Liver (tissue), 9 donors: ENCODE data around the gene STIM1. TPM values are rescaled to one million over a fixed set of nuclear protein-coding genes. Genes with fewer than 3 reads are reported as not detected.

Experiments used
- DNase-seq: peaks from one replicate; pipeline ENCODE4 v3.0.0-alpha.2; 2017; ENCODE audit warnings: low spot score
- H3K27ac ChIP-seq, 2 donors: one replicate each; pipeline ENCODE4 v1.7.0; 2013; ENCODE audit warnings: inconsistent platforms in 2 of 2, low read length in 2 of 2, control low read depth in 1 of 2, low read depth in 1 of 2, mild to moderate bottlenecking in 1 of 2
- H3K27me3 ChIP-seq, 4 donors: one replicate each; pipeline versions ENCODE4 v1.6.1 to v1.7.0; 2013; ENCODE audit warnings: low read length in 3 of 4, inconsistent platforms in 1 of 4, mild to moderate bottlenecking in 1 of 4, moderate library complexity in 1 of 4; ENCODE audit not compliant: control insufficient read depth in 4 of 4, insufficient read depth in 4 of 4
- H3K36me3 ChIP-seq, 4 donors: one replicate each; pipeline versions ENCODE4 v1.6.1 to v1.7.0; 2013; ENCODE audit warnings: low read length in 3 of 4, mild to moderate bottlenecking in 3 of 4, low read depth in 1 of 4, moderate library complexity in 1 of 4; ENCODE audit not compliant: control insufficient read depth in 4 of 4, insufficient read depth in 3 of 4
- H3K4me1 ChIP-seq, 4 donors: one replicate each; pipeline versions ENCODE4 v1.6.1 to v1.7.0; 2013; ENCODE audit warnings: low read length in 3 of 4, mild to moderate bottlenecking in 3 of 4, moderate library complexity in 1 of 4; ENCODE audit not compliant: control insufficient read depth in 4 of 4, insufficient read depth in 4 of 4
- H3K4me3 ChIP-seq, 3 donors: one replicate each; pipeline versions ENCODE4 v1.6.1 to v1.7.0; 2013; ENCODE audit warnings: low read length in 3 of 3, control low read depth in 1 of 3, low read depth in 1 of 3, mild to moderate bottlenecking in 1 of 3
- H3K9ac ChIP-seq, 2 donors: one replicate each; pipeline ENCODE4 v1.7.0; 2013; ENCODE audit warnings: low read length in 2 of 2, mild to moderate bottlenecking in 2 of 2, moderate library complexity in 2 of 2, control low read depth in 1 of 2, low read depth in 1 of 2
- H3K9me3 ChIP-seq, 4 donors: one replicate each; pipeline versions ENCODE4 v1.6.1 to v1.7.0; 2013; ENCODE audit warnings: low read length in 3 of 4; ENCODE audit not compliant: control insufficient read depth in 4 of 4
- EGR1 ChIP-seq, 2 donors: IDR thresholded peaks; 2 replicates each; pipeline ENCODE4 v1.6.1; 2016 to 2018; ENCODE audit warnings: antibody characterized with exemption in 2 of 2, low read depth in 2 of 2
- FOXA1 ChIP-seq: IDR thresholded peaks from 2 replicates; pipeline ENCODE4 v1.6.1; 2016; ENCODE audit warnings: antibody characterized with exemption
- FOXA2 ChIP-seq: IDR thresholded peaks from 2 replicates; pipeline ENCODE4 v1.6.1; 2016; ENCODE audit warnings: antibody characterized with exemption
- GABPA ChIP-seq, 2 donors: IDR thresholded peaks in 1 of 2; conservative IDR thresholded peaks in 1 of 2; 2 replicates each; pipeline ENCODE4 v1.6.1; 2016; ENCODE audit warnings: antibody characterized with exemption in 2 of 2, mild to moderate bottlenecking in 1 of 2, moderate library complexity in 1 of 2
- HNF4A ChIP-seq, 2 donors: conservative IDR thresholded peaks; 2 replicates each; pipeline ENCODE4 v1.6.1; 2016; ENCODE audit warnings: antibody characterized with exemption in 2 of 2, mild to moderate bottlenecking in 2 of 2
- HNF4G ChIP-seq: IDR thresholded peaks from 2 replicates; pipeline ENCODE4 v1.6.1; 2016; ENCODE audit warnings: antibody characterized with exemption
- JUND ChIP-seq, 2 donors: IDR thresholded peaks; 2 replicates each; pipeline ENCODE4 v1.6.1; 2016; ENCODE audit warnings: antibody characterized with exemption in 2 of 2
- NR2F2 ChIP-seq: IDR thresholded peaks from 2 replicates; pipeline ENCODE4 v1.6.1; 2016; ENCODE audit warnings: antibody characterized with exemption
- RAD21 ChIP-seq, 2 donors: IDR thresholded peaks; 2 replicates each; pipeline ENCODE4 v1.6.1; 2016; ENCODE audit warnings: antibody characterized with exemption in 2 of 2, mild to moderate bottlenecking in 2 of 2
- RXRA ChIP-seq, 2 donors: IDR thresholded peaks; 2 replicates each; pipeline ENCODE4 v1.6.1; 2017 to 2018; ENCODE audit warnings: antibody characterized with exemption in 2 of 2, mild to moderate bottlenecking in 1 of 2
- SP1 ChIP-seq: IDR thresholded peaks from 2 replicates; pipeline ENCODE4 v1.6.1; 2018; ENCODE audit warnings: antibody characterized with exemption, mild to moderate bottlenecking
- TAF1 ChIP-seq: conservative IDR thresholded peaks from 2 replicates; pipeline ENCODE4 v1.6.1; 2016; ENCODE audit warnings: antibody characterized with exemption, mild to moderate bottlenecking
- YY1 ChIP-seq: IDR thresholded peaks from 2 replicates; pipeline ENCODE4 v1.6.1; 2016; ENCODE audit warnings: antibody characterized with exemption, mild to moderate bottlenecking
- WGBS: extraction: QIAGEN DNeasy Blood & Tissue Kit; methylation state at CpG from one replicate; pipeline ENCODE4 v1.1.7; 2013; 5-methylcytosine and 5-hydroxymethylcytosine counted together
- polyA plus RNA-seq, 2 donors: library from polyadenylated mRNA; stranded (reverse) in 1 of 2; unstranded in 1 of 2; fragments of 200-250 nt in 1 of 2; fragments of >200 nt in 1 of 2; fragmentation: Nextera tagmentation in 1 of 2; extraction: Ambion mirVana in 1 of 2; gene quantifications; one replicate each; pipeline versions ENCODE4 v1.2.1 to v1.2.3, GENCODE V29; 2013 to 2015
- total RNA-seq, 2 donors: library from RNA; depleted of rRNA; stranded (reverse); fragments of >200 nt; gene quantifications; one replicate each; pipeline ENCODE4 v1.2.3, GENCODE V29; 2014
- TF ChIP-seq, protein P1 (sequence below): IDR thresholded peaks from 2 replicates; pipeline ENCODE4 v1.6.1; 2016; ENCODE audit warnings: antibody characterized with exemption
- TF ChIP-seq, protein P2 (sequence below): fragments of 150-350 bp; IDR thresholded peaks from 2 replicates; pipeline ENCODE4 v1.5.1; 2017; ENCODE audit warnings: improper control_type of control experiment, low read depth, low read length; ENCODE audit not compliant: missing input control
- TF ChIP-seq, protein P3 (sequence below): IDR thresholded peaks from 2 replicates; pipeline ENCODE4 v1.6.1; 2016; ENCODE audit warnings: antibody characterized with exemption
- TF ChIP-seq, protein P4 (sequence below): IDR thresholded peaks from 2 replicates; pipeline ENCODE4 v1.6.1; 2016; ENCODE audit warnings: antibody characterized with exemption, mild to moderate bottlenecking
- TF ChIP-seq, protein P5 (sequence below): IDR thresholded peaks from 2 replicates; pipeline ENCODE4 v1.6.1; 2016; ENCODE audit warnings: antibody characterized with exemption
- donor health status: healthy.
- donor health status: healthy.
- donor health status: healthy.
- donor health status: healthy.
- donor health status: healthy.

The STIM1 gene
- total and polyA plus RNA-seq, 4 donors = 19.7 to 42.9 (median 25.1) TPM

DNA sequence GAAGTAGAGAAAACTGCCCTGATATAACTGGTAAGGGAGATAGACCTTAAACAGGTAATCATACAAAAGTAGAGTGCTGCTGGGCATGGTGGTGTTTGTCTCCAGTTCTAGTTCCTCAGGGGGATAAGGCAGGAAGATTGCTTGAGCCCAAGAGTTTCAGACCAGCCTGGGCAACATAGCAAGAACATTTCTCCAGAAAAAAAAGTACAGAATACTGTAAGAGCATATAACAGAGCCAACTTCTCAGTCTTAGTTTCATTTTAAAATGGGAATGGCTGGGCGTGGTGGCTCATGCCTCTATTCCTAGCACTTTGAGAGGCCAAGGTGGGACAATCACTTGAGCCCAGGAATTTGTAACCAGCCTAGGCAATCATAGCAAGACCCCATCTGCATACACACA, 10.2 kb upstream of the STIM1 start:
- Histone ChIP-seq H3K9ac (no peak overlapping the region), H3K9me3 (no peaks in the 10 kb centered on the region), H3K27me3 (no peaks in the 10 kb centered on the region), H3K4me1 (peaks cover 0 to 16% (median 6%) of the 10 kb centered on the region in 4 donors), H3K27ac (no peak overlapping the region), H3K4me3 (no peak overlapping the region), H3K36me3 (no peaks in the 10 kb centered on the region)
- 92% methylated on average over 1 of the region's 1 CpG for WGBS
- DNase-seq = no peak
- no peak for TF ChIP-seq RXRA (IDR thresholded peaks at IDR 0.05)
- TF ChIP-seq FOXA2 = no peak
- TF ChIP-seq FOXA1 = no peak
- no peak for TF ChIP-seq YY1

DNA sequence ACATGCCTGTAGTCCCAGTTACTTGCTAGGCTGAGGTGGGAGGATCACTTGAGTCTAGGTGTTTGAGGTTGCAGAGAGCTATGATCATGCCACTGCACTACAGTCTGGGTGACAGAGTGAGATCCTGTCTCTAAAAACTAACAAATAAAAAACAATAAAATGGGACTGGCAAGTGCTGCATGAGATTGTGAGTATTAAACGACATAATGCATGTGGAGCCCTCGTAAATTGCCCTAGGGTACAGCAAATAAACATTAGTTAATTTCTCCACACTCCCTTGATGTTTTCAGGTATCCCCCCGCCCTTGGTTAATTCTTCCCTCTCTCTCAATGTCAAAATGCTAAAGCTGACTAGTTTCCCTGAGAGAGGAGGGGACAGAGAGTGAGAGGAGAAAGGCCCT, 9.8 kb upstream of the STIM1 start:
- Histone ChIP-seq H3K27me3 (no peaks in the 10 kb centered on the region), H3K36me3 (no peaks in the 10 kb centered on the region), H3K4me3 (no peak overlapping the region), H3K27ac (no peak overlapping the region), H3K4me1 (peaks cover 0 to 15% (median 6%) of the 10 kb centered on the region in 4 donors), H3K9me3 (no peaks in the 10 kb centered on the region), H3K9ac (no peak overlapping the region)
- TF ChIP-seq YY1 (no peak), EGR1 (IDR thresholded peaks at IDR 0.05; ENCODE audit: low read depth in 2 of 2) (no peak), GABPA (IDR thresholded peaks at IDR 0.05 in 1 of 2, conservative IDR thresholded peaks at IDR 0.05 in 1 of 2) (no peak), RXRA (IDR thresholded peaks at IDR 0.05) (no peak), HNF4G (no peak), NR2F2 (no peak), JUND (IDR thresholded peaks at IDR 0.05) (no peak), FOXA2 (no peak), TAF1 (no peak), FOXA1 (no peak), RAD21 (IDR thresholded peaks at IDR 0.05) (no peak), HNF4A (conservative IDR thresholded peaks at IDR 0.05) (no peak), SP1 (no peak)
- TF ChIP-seq, protein P1, sequence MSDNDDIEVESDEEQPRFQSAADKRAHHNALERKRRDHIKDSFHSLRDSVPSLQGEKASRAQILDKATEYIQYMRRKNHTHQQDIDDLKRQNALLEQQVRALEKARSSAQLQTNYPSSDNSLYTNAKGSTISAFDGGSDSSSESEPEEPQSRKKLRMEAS = no peak
- TF ChIP-seq, protein P2, sequence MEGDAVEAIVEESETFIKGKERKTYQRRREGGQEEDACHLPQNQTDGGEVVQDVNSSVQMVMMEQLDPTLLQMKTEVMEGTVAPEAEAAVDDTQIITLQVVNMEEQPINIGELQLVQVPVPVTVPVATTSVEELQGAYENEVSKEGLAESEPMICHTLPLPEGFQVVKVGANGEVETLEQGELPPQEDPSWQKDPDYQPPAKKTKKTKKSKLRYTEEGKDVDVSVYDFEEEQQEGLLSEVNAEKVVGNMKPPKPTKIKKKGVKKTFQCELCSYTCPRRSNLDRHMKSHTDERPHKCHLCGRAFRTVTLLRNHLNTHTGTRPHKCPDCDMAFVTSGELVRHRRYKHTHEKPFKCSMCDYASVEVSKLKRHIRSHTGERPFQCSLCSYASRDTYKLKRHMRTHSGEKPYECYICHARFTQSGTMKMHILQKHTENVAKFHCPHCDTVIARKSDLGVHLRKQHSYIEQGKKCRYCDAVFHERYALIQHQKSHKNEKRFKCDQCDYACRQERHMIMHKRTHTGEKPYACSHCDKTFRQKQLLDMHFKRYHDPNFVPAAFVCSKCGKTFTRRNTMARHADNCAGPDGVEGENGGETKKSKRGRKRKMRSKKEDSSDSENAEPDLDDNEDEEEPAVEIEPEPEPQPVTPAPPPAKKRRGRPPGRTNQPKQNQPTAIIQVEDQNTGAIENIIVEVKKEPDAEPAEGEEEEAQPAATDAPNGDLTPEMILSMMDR = no peak
- TF ChIP-seq, protein P3, sequence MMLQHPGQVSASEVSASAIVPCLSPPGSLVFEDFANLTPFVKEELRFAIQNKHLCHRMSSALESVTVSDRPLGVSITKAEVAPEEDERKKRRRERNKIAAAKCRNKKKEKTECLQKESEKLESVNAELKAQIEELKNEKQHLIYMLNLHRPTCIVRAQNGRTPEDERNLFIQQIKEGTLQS = no peak
- TF ChIP-seq, protein P4, sequence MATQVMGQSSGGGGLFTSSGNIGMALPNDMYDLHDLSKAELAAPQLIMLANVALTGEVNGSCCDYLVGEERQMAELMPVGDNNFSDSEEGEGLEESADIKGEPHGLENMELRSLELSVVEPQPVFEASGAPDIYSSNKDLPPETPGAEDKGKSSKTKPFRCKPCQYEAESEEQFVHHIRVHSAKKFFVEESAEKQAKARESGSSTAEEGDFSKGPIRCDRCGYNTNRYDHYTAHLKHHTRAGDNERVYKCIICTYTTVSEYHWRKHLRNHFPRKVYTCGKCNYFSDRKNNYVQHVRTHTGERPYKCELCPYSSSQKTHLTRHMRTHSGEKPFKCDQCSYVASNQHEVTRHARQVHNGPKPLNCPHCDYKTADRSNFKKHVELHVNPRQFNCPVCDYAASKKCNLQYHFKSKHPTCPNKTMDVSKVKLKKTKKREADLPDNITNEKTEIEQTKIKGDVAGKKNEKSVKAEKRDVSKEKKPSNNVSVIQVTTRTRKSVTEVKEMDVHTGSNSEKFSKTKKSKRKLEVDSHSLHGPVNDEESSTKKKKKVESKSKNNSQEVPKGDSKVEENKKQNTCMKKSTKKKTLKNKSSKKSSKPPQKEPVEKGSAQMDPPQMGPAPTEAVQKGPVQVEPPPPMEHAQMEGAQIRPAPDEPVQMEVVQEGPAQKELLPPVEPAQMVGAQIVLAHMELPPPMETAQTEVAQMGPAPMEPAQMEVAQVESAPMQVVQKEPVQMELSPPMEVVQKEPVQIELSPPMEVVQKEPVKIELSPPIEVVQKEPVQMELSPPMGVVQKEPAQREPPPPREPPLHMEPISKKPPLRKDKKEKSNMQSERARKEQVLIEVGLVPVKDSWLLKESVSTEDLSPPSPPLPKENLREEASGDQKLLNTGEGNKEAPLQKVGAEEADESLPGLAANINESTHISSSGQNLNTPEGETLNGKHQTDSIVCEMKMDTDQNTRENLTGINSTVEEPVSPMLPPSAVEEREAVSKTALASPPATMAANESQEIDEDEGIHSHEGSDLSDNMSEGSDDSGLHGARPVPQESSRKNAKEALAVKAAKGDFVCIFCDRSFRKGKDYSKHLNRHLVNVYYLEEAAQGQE = no peak
- TF ChIP-seq, protein P5, sequence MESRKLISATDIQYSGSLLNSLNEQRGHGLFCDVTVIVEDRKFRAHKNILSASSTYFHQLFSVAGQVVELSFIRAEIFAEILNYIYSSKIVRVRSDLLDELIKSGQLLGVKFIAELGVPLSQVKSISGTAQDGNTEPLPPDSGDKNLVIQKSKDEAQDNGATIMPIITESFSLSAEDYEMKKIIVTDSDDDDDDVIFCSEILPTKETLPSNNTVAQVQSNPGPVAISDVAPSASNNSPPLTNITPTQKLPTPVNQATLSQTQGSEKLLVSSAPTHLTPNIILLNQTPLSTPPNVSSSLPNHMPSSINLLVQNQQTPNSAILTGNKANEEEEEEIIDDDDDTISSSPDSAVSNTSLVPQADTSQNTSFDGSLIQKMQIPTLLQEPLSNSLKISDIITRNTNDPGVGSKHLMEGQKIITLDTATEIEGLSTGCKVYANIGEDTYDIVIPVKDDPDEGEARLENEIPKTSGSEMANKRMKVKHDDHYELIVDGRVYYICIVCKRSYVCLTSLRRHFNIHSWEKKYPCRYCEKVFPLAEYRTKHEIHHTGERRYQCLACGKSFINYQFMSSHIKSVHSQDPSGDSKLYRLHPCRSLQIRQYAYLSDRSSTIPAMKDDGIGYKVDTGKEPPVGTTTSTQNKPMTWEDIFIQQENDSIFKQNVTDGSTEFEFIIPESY = no peak
- DNase-seq = no peak
- WGBS = 89% methylated on average over 3 of the region's 3 CpGs
